HCT116 (cell line): ENCODE data around the gene ELN.

Experiments used
- ATF3 ChIP-seq: IDR thresholded peaks from 2 replicates; pipeline ENCODE4 v1.6.1; 2012
- CTCF ChIP-seq, 3 experiments: fragments of 200-600 bp in 1 of 3; sonication (generic) in 1 of 3; IDR thresholded peaks in 2 of 3; conservative IDR thresholded peaks in 1 of 3; 2 replicates each; pipeline ENCODE4 v1.5.1; 2012 to 2017; ENCODE audit warnings: low read depth in 2 of 3, low read length in 2 of 3, antibody characterized with exemption in 1 of 3, borderline replicate concordance in 1 of 3, control low read depth in 1 of 3, mild to moderate bottlenecking in 1 of 3, mixed read lengths in 1 of 3, mixed run types in 1 of 3, moderate library complexity in 1 of 3; ENCODE audit not compliant: insufficient read depth in 1 of 3
- EGR1 ChIP-seq: IDR thresholded peaks from 2 replicates; pipeline ENCODE4 v1.6.1; 2012; ENCODE audit warnings: low read depth
- EZH2 ChIP-seq: fragments of 200-600 bp; sonication (generic); IDR thresholded peaks from 2 replicates; pipeline ENCODE4 v1.6.1; 2017; ENCODE audit warnings: antibody characterized with exemption, mixed run types
- EZH2phosphoT487 ChIP-seq: fragments of 200-600 bp; IDR thresholded peaks from 2 replicates; pipeline ENCODE4 v1.6.1; 2018; ENCODE audit warnings: antibody characterized with exemption, borderline replicate concordance
- FOSL1 ChIP-seq: IDR thresholded peaks from 2 replicates; pipeline ENCODE4 v1.6.1; 2012; ENCODE audit warnings: low read depth
- JUND ChIP-seq: IDR thresholded peaks from 2 replicates; pipeline ENCODE4 v1.6.1; 2012
- POLR2A ChIP-seq: IDR thresholded peaks from 2 replicates; pipeline ENCODE4 v1.7.0; 2011; ENCODE audit warnings: borderline replicate concordance; ENCODE audit not compliant: insufficient read depth, insufficient read length; ENCODE audit errors: extremely low read depth
- POLR2AphosphoS5 ChIP-seq: IDR thresholded peaks from 2 replicates; pipeline ENCODE4 v1.6.1; 2011; ENCODE audit warnings: mild to moderate bottlenecking, low read depth, low read length, moderate library complexity
- RAD21 ChIP-seq: IDR thresholded peaks from 2 replicates; pipeline ENCODE4 v1.6.1; 2012; ENCODE audit warnings: low read depth, mild to moderate bottlenecking
- REST ChIP-seq: IDR thresholded peaks from 2 replicates; pipeline ENCODE4 v1.6.1; 2012; ENCODE audit warnings: low read depth
- SIN3A ChIP-seq: IDR thresholded peaks from 2 replicates; pipeline ENCODE4 v1.6.1; 2012; ENCODE audit warnings: low read depth
- YY1 ChIP-seq: IDR thresholded peaks from 2 replicates; pipeline ENCODE4 v1.6.1; 2011; ENCODE audit warnings: low read length, low read depth, moderate library complexity, mild to moderate bottlenecking; ENCODE audit not compliant: insufficient replicate concordance; ENCODE audit errors: extremely low read depth
- ZFX ChIP-seq: fragments of 450-650 bp; IDR thresholded peaks from 2 replicates; pipeline ENCODE4 v1.6.1; 2017

GRCh38 chr7:74069790-74070618 is 42.0 kb downstream of the ELN start:
- TF ChIP-seq CTCF (IDR thresholded peaks at IDR 0.05 in 2 of 3, conservative IDR thresholded peaks at IDR 0.05 in 1 of 3; ENCODE audit: borderline replicate concordance in 1 of 3, insufficient read depth in 1 of 3, low read depth in 2 of 3, low read length in 2 of 3) = no peak
- TF ChIP-seq SIN3A = no peak
- no peak for TF ChIP-seq YY1
- TF ChIP-seq EZH2phosphoT487 = no peak
- TF ChIP-seq RAD21 = no peak
- TF ChIP-seq POLR2A = no peak
- no peak for TF ChIP-seq ZFX
- TF ChIP-seq EGR1 = no peak
- no peak for TF ChIP-seq EZH2
- TF ChIP-seq ATF3 = no peak
- no peak for TF ChIP-seq POLR2AphosphoS5
- TF ChIP-seq REST = no peak
- TF ChIP-seq FOSL1 = no peak
- TF ChIP-seq JUND = no peak
